WTC11 (cell line): Measurements from ENCODE around the gene UBE2V1. TPM values are rescaled to one million over a fixed set of nuclear protein-coding genes. Genes with fewer than 3 reads are reported as not detected.
"Not testable (repeated sequence)": the region's sequence is repeated elsewhere in the genome, so short reads cannot be mapped to it uniquely, and the experiment has no call there.

Source experiments
- ATAC-seq: fragments of 200-7000 bp; cut with Tn5 transposase; 2 replicates; pipeline ENCODE4 v1.10.0; 2021; ENCODE audit warnings: mild to moderate bottlenecking, moderate library complexity
- CTCF ChIA-PET: fragments of 300-600 bp; sonication (Branson Sonifier 250); formaldehyde crosslinking; loops from one replicate; lab custom pipeline; 2021; ENCODE audit warnings: antibody characterized with exemption; lab: Charles Lee
- POLR2A ChIA-PET: fragments of 350-600 bp; sonication (Branson Sonifier 250); formaldehyde crosslinking; loops from one replicate; lab custom pipeline; 2021; ENCODE audit warnings: antibody characterized with exemption; lab: Charles Lee
- DNase-seq: peaks from one replicate; pipeline ENCODE4 v3.0.0; 2021; ENCODE audit warnings: low spot score
- H3K27ac Mint-ChIP-seq: 2 replicates; pipeline ENCODE4 v1.8.0; 2021; ENCODE audit warnings: mixed read lengths
- H3K27me3 Mint-ChIP-seq: 2 replicates; pipeline ENCODE4 v1.8.0; 2021; ENCODE audit warnings: low read depth, mild to moderate bottlenecking, moderate library complexity, mixed read lengths
- H3K36me3 Mint-ChIP-seq: 2 replicates; pipeline ENCODE4 v1.8.0; 2021; ENCODE audit warnings: mixed read lengths
- H3K4me1 Mint-ChIP-seq: 2 replicates; pipeline ENCODE4 v1.8.0; 2022; ENCODE audit warnings: mixed read lengths
- H3K4me3 Mint-ChIP-seq: 2 replicates; pipeline ENCODE4 v1.8.0; 2021; ENCODE audit warnings: mild to moderate bottlenecking, moderate library complexity, mixed read lengths
- H3K9me3 Mint-ChIP-seq: 2 replicates; pipeline ENCODE4 v1.8.0; 2021; ENCODE audit warnings: mixed read lengths
- AFF4 ChIP-seq: sonication (generic); formaldehyde crosslinking; IDR thresholded peaks from 2 replicates; pipeline ENCODE4 v1.8.1; 2023; ENCODE audit warnings: mild to moderate bottlenecking, missing genetic modification reagents, borderline replicate concordance
- ATF1 ChIP-seq: sonication (generic); formaldehyde crosslinking; IDR thresholded peaks from 2 replicates; pipeline ENCODE4 v1.8.1; 2023; ENCODE audit warnings: mild to moderate bottlenecking, moderate library complexity, missing genetic modification reagents
- CBFB ChIP-seq: sonication (generic); formaldehyde crosslinking; IDR thresholded peaks from 2 replicates; pipeline ENCODE4 v1.8.1; 2022; ENCODE audit warnings: mild to moderate bottlenecking, low read depth, missing genetic modification reagents
- CREM ChIP-seq: sonication (generic); formaldehyde crosslinking; IDR thresholded peaks from 2 replicates; pipeline ENCODE4 v1.8.1; 2022; ENCODE audit warnings: mild to moderate bottlenecking, missing genetic modification reagents, moderate library complexity
- ESRRA ChIP-seq: sonication (generic); formaldehyde crosslinking; IDR thresholded peaks from 2 replicates; pipeline ENCODE4 v1.8.1; 2022; ENCODE audit warnings: mild to moderate bottlenecking, missing genetic modification reagents, borderline replicate concordance
- FOXK1 ChIP-seq: sonication (generic); formaldehyde crosslinking; IDR thresholded peaks from 2 replicates; pipeline ENCODE4 v1.8.0; 2022; ENCODE audit warnings: mild to moderate bottlenecking, moderate library complexity, missing genetic modification reagents
- GTF2I ChIP-seq: fragments of 250-450 bp; sonication (Bioruptor Pico); conservative IDR thresholded peaks from 2 replicates; pipeline ENCODE4 v1.4.0; 2021; ENCODE audit warnings: mild to moderate bottlenecking
- NFYB ChIP-seq: sonication (generic); formaldehyde crosslinking; conservative IDR thresholded peaks from 2 replicates; pipeline ENCODE4 v1.8.0; 2022; ENCODE audit warnings: low read depth, missing genetic modification reagents
- PREB ChIP-seq: sonication (generic); formaldehyde crosslinking; IDR thresholded peaks from 2 replicates; pipeline ENCODE4 v1.8.1; 2022; ENCODE audit warnings: mild to moderate bottlenecking, missing genetic modification reagents, moderate library complexity, borderline replicate concordance
- RELA ChIP-seq: sonication (generic); formaldehyde crosslinking; IDR thresholded peaks from 2 replicates; pipeline ENCODE4 v1.8.1; 2022; ENCODE audit warnings: missing genetic modification reagents, mild to moderate bottlenecking, borderline replicate concordance
- TCF7 ChIP-seq: sonication (generic); formaldehyde crosslinking; IDR thresholded peaks from 2 replicates; pipeline ENCODE4 v1.8.0; 2022; ENCODE audit warnings: mild to moderate bottlenecking, low read depth, missing genetic modification reagents, moderate library complexity
- ZBTB43 ChIP-seq: sonication (generic); formaldehyde crosslinking; IDR thresholded peaks from 2 replicates; pipeline ENCODE4 v1.8.1; 2023; ENCODE audit warnings: mild to moderate bottlenecking, missing genetic modification reagents
- ZNF121 ChIP-seq: sonication (generic); formaldehyde crosslinking; IDR thresholded peaks from 2 replicates; pipeline ENCODE4 v1.8.0; 2023; ENCODE audit warnings: missing genetic modification reagents
- ZNF281 ChIP-seq: sonication (generic); formaldehyde crosslinking; IDR thresholded peaks from 2 replicates; pipeline ENCODE4 v1.8.0; 2023; ENCODE audit warnings: mild to moderate bottlenecking, missing genetic modification reagents
- ZNF512 ChIP-seq: sonication (generic); formaldehyde crosslinking; IDR thresholded peaks from 2 replicates; pipeline ENCODE4 v1.8.1; 2022; ENCODE audit warnings: missing genetic modification reagents, borderline replicate concordance
- total RNA-seq: library from RNA; stranded (reverse); gene quantifications from 3 replicates; pipeline ENCODE4 v1.2.3, GENCODE V29; 2021

The UBE2V1 gene
- total RNA-seq, 1 experiment from 2014 or later = 144 TPM

GRCh38 chr20:50065325-50065615 lies 47.7 kb downstream of the UBE2V1 start (continued):
- no peak for TF ChIP-seq NFYB (CRISPR knock-in tag)
- no peak for TF ChIP-seq FOXK1 (CRISPR knock-in tag)
- TF ChIP-seq TCF7 (CRISPR knock-in tag) = no peak
- TF ChIP-seq CBFB (CRISPR knock-in tag) = no peak
- no peak for TF ChIP-seq RELA (CRISPR knock-in tag)
- TF ChIP-seq ZNF281 (CRISPR knock-in tag) = no peak

GRCh38 chr20:50063763-50064162 lies 49.2 kb downstream of the UBE2V1 start:
- POLR2A ChIA-PET, H3K4me3 Mint-ChIP-seq, H3K9me3 Mint-ChIP-seq, H3K27ac Mint-ChIP-seq, ATAC-seq, H3K36me3 Mint-ChIP-seq, DNase-seq, H3K27me3 Mint-ChIP-seq: not testable (repeated sequence)
- peaks cover 14% of the 10 kb centered on the region for H3K4me1 Mint-ChIP-seq
- CTCF ChIA-PET = interaction anchor here (1.8 kb wide), 1 partner anchor 84 kb away, joined by 7 read pairs; no protein-coding TSS in a partner anchor
- TF ChIP-seq GTF2I (CRISPR knock-in tag) = 0 out of 2 replicates have a peak, but pooled peaks have one; percentile 4
- peak; percentile 89 for TF ChIP-seq ZNF121

- no peaks in the 10 kb centered on the region for H3K36me3 Mint-ChIP-seq
- H3K27ac Mint-ChIP-seq = no peak overlapping the region
- H3K9me3 Mint-ChIP-seq = no peaks in the 10 kb centered on the region
- TF ChIP-seq CREM (CRISPR knock-in tag) (no peak), ZNF121 (peak; percentile 70)
- ATAC-seq (no peak), DNase-seq (no peak)
- POLR2A ChIA-PET = interaction anchor here (0.6 kb wide), 1 partner anchor 25 kb away, joined by 3 read pairs; no protein-coding TSS in a partner anchor
- CTCF ChIA-PET = interaction anchor here (0.7 to 2.9 kb wide), 4 partner anchors 9 to 83 kb away, joined by 3 to 30 read pairs (median 8); no protein-coding TSS in a partner anchor
- H3K27me3 Mint-ChIP-seq = no peaks in the 10 kb centered on the region
- H3K4me3 Mint-ChIP-seq = no peak overlapping the region
- H3K4me1 Mint-ChIP-seq = peaks cover 3% of the 10 kb centered on the region; the same call in 1 of the 2 replicates
These were observed 50.7 kb downstream of the UBE2V1 start for GRCh38 chr20:50062006-50062838.

- H3K27me3 Mint-ChIP-seq = no peaks in the 10 kb centered on the region
- CTCF ChIA-PET = interaction anchor here (1.2 to 2.9 kb wide), 3 partner anchors 9 to 82 kb away, joined by 4 to 30 read pairs (median 12); no protein-coding TSS in a partner anchor
- H3K4me1 Mint-ChIP-seq = no peaks in the 10 kb centered on the region
- no peak overlapping the region for H3K4me3 Mint-ChIP-seq
- no peaks in the 10 kb centered on the region for H3K36me3 Mint-ChIP-seq
- no peaks in the 10 kb centered on the region for H3K9me3 Mint-ChIP-seq
- POLR2A ChIA-PET = interaction anchor here (0.6 kb wide), 1 partner anchor 24 kb away, joined by 3 read pairs; no protein-coding TSS in a partner anchor
- no peak overlapping the region for H3K27ac Mint-ChIP-seq
- no peak for DNase-seq
- ATAC-seq = no peak
- TF ChIP-seq ZBTB43 (no peak), PREB (CRISPR knock-in tag) (no peak), ESRRA (no peak), AFF4 (no peak), ATF1 (CRISPR knock-in tag) (no peak), ZNF512 (CRISPR knock-in tag) (no peak)
These were observed 51.6 kb downstream of the UBE2V1 start for GRCh38 chr20:50061151-50062005.
